Small intestine (tissue), 7 donors: ENCODE measurements around the gene REC114. TPM values are rescaled to one million over a fixed set of nuclear protein-coding genes. Genes with fewer than 3 reads are reported as not detected.
A peak's percentile ranks its signal among the peaks of the same experiment; 100 is the strongest.
"Not testable (repeated sequence)": the region's sequence is repeated elsewhere in the genome, so short reads cannot be mapped to it uniquely, and the experiment has no call there.

Source experiments
- DNase-seq, 2 donors: peaks; one replicate each; pipeline versions ENCODE4 v3.0.0 to v3.0.0-alpha.2; 2013
- FAIRE-seq: peaks from 2 replicates; lab custom pipeline; 2012; peaks lifted over from hg19 to GRCh38; lab: Jason Lieb, UNC
- H3K27ac ChIP-seq, 3 donors: one replicate each; pipeline ENCODE4 v1.5.1; 2013; ENCODE audit warnings: low read length in 2 of 3, mild to moderate bottlenecking in 2 of 3, control low read depth in 1 of 3, inconsistent platforms in 1 of 3, low read depth in 1 of 3, moderate library complexity in 1 of 3
- H3K27me3 ChIP-seq, 3 donors: one replicate each; pipeline ENCODE4 v1.6.1; 2013; ENCODE audit warnings: low read length in 3 of 3, inconsistent platforms in 1 of 3; ENCODE audit not compliant: control insufficient read depth in 3 of 3, insufficient read depth in 3 of 3
- H3K36me3 ChIP-seq, 3 donors: one replicate each; pipeline ENCODE4 v1.6.1; 2013; ENCODE audit warnings: low read length in 3 of 3, inconsistent platforms in 1 of 3, low read depth in 1 of 3, mild to moderate bottlenecking in 1 of 3, moderate library complexity in 1 of 3; ENCODE audit not compliant: control insufficient read depth in 3 of 3, insufficient read depth in 2 of 3
- H3K4me1 ChIP-seq, 3 donors: one replicate each; pipeline ENCODE4 v1.6.1; 2013; ENCODE audit warnings: low read length in 2 of 3, inconsistent platforms in 1 of 3, low read depth in 1 of 3, mild to moderate bottlenecking in 1 of 3, moderate library complexity in 1 of 3; ENCODE audit not compliant: control insufficient read depth in 3 of 3, insufficient read depth in 2 of 3
- H3K4me3 ChIP-seq, 3 donors: one replicate each; pipeline ENCODE4 v1.5.1; 2013; ENCODE audit warnings: low read length in 3 of 3, control low read depth in 1 of 3, inconsistent platforms in 1 of 3, low read depth in 1 of 3, mild to moderate bottlenecking in 1 of 3, moderate library complexity in 1 of 3
- H3K9me3 ChIP-seq, 2 donors: one replicate each; pipeline ENCODE4 v1.6.1; 2013; ENCODE audit warnings: low read depth in 1 of 2, low read length in 1 of 2; ENCODE audit not compliant: control insufficient read depth in 2 of 2, insufficient read depth in 1 of 2
- WGBS, 3 donors: extraction: QIAGEN DNeasy Blood & Tissue Kit; methylation state at CpG; one replicate each; pipeline ENCODE4 v1.1.7; 2013; 5-methylcytosine and 5-hydroxymethylcytosine counted together
- polyA plus RNA-seq, 4 donors: library from polyadenylated mRNA; stranded (reverse) in 3 of 4; unstranded in 1 of 4; fragments of 200-250 nt in 3 of 4; fragments of 120-200 nt in 1 of 4; gene quantifications; one replicate each; pipeline versions ENCODE4 v1.2.1 to v1.2.3, GENCODE V29; 2013
- donor health status: healthy with polysubstance abuse.
- donor health status: control.
- donor health status: control.
- donor health status: Bipolar disorder and iron deficiency.
- donor health status: healthy.

REC114 gene
- polyA plus RNA-seq, 4 donors, result 0.13 TPM; not detected in 3

- not testable (repeated sequence) for FAIRE-seq, H3K9me3 ChIP-seq
- WGBS, 3 donors, result 63 to 74% (median 70%) methylated on average over 8 of the region's 8 CpGs
Observed at GRCh38 chr15:73485885-73486284, 42.9 kb downstream of the REC114 start.

DNA sequence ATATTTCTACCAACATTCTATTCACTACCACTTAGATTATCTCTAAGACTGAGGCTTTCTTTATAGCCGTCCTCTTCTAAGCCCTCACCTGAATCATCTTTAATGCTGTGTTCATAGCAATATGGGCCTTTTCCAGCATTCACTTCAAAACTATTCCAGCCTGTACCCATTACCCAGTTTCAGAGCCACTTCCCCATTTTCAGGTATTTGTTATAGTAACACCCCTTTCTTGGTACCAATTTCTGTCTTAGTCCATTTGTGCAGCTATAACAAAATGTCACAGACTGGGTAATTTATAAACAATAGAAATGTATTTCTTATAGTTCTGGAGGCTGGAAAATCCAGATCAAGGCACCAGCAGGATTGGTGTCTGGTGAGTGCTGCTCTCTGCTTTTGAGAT is 45.7 kb downstream of the REC114 start:
- H3K9me3 ChIP-seq, result no peaks in the 10 kb centered on the region
- DNase-seq (no peak), FAIRE-seq (no peak)
- H3K4me1 ChIP-seq, result no peaks in the 10 kb centered on the region
- no peaks in the 10 kb centered on the region for H3K27me3 ChIP-seq
- no peak overlapping the region for H3K27ac ChIP-seq
- H3K4me3 ChIP-seq, result no peak overlapping the region
- no peaks in the 10 kb centered on the region for H3K36me3 ChIP-seq
- WGBS, 3 donors, result 78 to 89% (median 81%) methylated on average over 1 of the region's 1 CpG

More at GRCh38 chr15:73485885-73486284, 42.9 kb downstream of the REC114 start:
- not testable (repeated sequence) for H3K4me1 ChIP-seq, H3K27ac ChIP-seq, H3K4me3 ChIP-seq, H3K36me3 ChIP-seq, H3K27me3 ChIP-seq
- DNase-seq, result peak in 1 of 2 donors; percentile 19

- H3K4me3 ChIP-seq, result no peak overlapping the region
- no peaks in the 10 kb centered on the region for H3K36me3 ChIP-seq
- no peaks in the 10 kb centered on the region for H3K27me3 ChIP-seq
- 33 to 72% (median 60%) methylated on average over 2 of the region's 2 CpGs for WGBS, 3 donors
- no peaks in the 10 kb centered on the region for H3K4me1 ChIP-seq
- DNase-seq (no peak), FAIRE-seq (no peak)
- no peaks in the 10 kb centered on the region for H3K9me3 ChIP-seq
- H3K27ac ChIP-seq, result no peak overlapping the region
Observed at GRCh38 chr15:73493922-73494321, 51.0 kb downstream of the REC114 start.

- H3K9me3 ChIP-seq, result no peaks in the 10 kb centered on the region
- FAIRE-seq, result no peak
- H3K36me3 ChIP-seq, result no peaks in the 10 kb centered on the region
- H3K4me1 ChIP-seq, result no peaks in the 10 kb centered on the region
- H3K4me3 ChIP-seq, result no peak overlapping the region
- H3K27me3 ChIP-seq, result no peaks in the 10 kb centered on the region
- no peak overlapping the region for H3K27ac ChIP-seq
- WGBS, 3 donors, result 61 to 80% (median 70%) methylated on average over 3 of the region's 3 CpGs
- DNase-seq, result no peak
Observed at GRCh38 chr15:73495181-73495580, 52.2 kb downstream of the REC114 start.

DNA sequence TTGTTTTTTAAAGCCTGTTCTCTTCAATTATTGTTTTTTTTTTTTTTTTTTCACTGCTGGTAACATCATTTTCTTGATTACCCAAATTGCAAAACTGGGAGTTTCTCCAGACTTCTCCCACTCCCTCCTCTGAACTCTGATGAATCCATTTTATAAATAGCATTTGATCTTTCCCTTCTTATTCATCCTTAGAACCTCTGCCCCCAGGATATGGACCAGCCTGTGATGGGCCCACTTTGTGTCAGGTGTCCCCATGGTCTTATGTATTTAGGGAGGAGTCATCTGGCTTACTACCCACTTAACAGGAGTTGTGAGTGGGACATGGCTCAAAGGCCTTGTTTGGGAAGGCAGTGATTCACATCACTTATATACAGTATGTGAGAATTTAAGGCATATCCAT is 57.7 kb downstream of the REC114 start:
- DNase-seq, result no peak
- H3K9me3 ChIP-seq, result no peaks in the 10 kb centered on the region
- H3K27me3 ChIP-seq, result no peaks in the 10 kb centered on the region
- H3K4me3 ChIP-seq, result no peak overlapping the region
- no peaks in the 10 kb centered on the region for H3K36me3 ChIP-seq
- no peak overlapping the region for H3K27ac ChIP-seq
- no peak for FAIRE-seq
- no peaks in the 10 kb centered on the region for H3K4me1 ChIP-seq

GRCh38 chr15:73504885-73505284 is 61.9 kb downstream of the REC114 start:
- FAIRE-seq (no peak), DNase-seq (no peak)
- Histone ChIP-seq H3K4me3 (no peak overlapping the region), H3K27ac (no peak overlapping the region), H3K9me3 (no peaks in the 10 kb centered on the region), H3K4me1 (no peaks in the 10 kb centered on the region), H3K27me3 (no peaks in the 10 kb centered on the region), H3K36me3 (no peaks in the 10 kb centered on the region)

DNA sequence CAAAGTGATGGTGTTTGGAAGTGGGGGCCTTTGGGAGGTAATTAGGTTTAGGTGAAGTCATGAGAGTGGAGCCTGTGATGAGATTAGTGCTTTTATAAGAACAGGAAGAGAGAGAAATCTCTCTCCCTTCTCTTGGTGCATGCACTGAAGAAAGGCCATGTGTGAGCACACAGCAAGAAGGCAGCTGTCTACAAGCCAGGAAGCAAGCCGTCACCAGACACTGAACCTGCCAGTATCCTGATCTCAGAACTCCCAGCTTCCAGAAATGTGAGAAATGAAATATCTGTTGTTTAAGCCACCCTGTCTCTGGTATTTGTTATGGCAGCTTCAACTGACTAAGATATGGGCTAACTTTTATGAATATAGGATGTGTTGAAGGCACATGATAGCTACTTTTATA is 72.6 kb downstream of the REC114 start:
- no peak for FAIRE-seq
- 92 to 100% (median 92%) methylated on average over 1 of the region's 1 CpG for WGBS, 3 donors
- no peak overlapping the region for H3K27ac ChIP-seq
- no peak overlapping the region for H3K4me3 ChIP-seq
- H3K36me3 ChIP-seq, result no peaks in the 10 kb centered on the region
- H3K27me3 ChIP-seq, result no peaks in the 10 kb centered on the region
- peaks cover 0 to 3% of the 10 kb centered on the region in 2 donors for H3K9me3 ChIP-seq
- H3K4me1 ChIP-seq, result no peaks in the 10 kb centered on the region
- DNase-seq, result no peak

DNA sequence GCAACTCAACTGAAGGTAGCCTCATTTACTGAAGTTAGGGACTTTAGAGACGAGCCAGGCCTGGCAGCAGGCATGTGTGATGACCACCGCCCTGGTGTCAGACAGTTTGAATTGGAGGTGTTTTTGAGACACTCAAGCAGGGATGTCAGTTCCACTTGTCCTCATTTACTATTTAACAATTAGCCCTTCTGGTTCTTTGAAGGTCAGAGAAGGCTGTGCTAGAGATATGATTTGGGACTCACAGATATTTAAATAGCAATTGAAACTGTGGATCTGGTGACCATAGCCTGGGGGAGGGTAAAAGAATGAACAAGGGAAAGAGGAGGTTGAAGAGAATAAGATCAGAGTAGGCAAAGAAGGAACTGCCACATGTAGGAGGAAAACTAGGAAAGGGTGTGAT is 74.6 kb downstream of the REC114 start:
- Histone ChIP-seq H3K27me3 (no peaks in the 10 kb centered on the region), H3K9me3 (peaks cover 0 to 3% of the 10 kb centered on the region in 2 donors), H3K4me1 (no peaks in the 10 kb centered on the region), H3K4me3 (no peak overlapping the region), H3K27ac (no peak overlapping the region), H3K36me3 (no peaks in the 10 kb centered on the region)
- WGBS, 3 donors, result 85 to 92% (median 90%) methylated on average over 2 of the region's 2 CpGs
- FAIRE-seq (no peak), DNase-seq (no peak)

- 65 to 79% (median 79%) methylated on average over 3 of the region's 3 CpGs for WGBS, 3 donors
- H3K27me3 ChIP-seq, result no peaks in the 10 kb centered on the region
- FAIRE-seq, result no peak
Observed at GRCh38 chr15:73518180-73518862, 75.4 kb downstream of the REC114 start.

More at GRCh38 chr15:73518180-73518862, 75.4 kb downstream of the REC114 start:
- no peak overlapping the region for H3K27ac ChIP-seq
- no peak for DNase-seq
- peaks cover 0 to 3% of the 10 kb centered on the region in 2 donors for H3K9me3 ChIP-seq
- no peak overlapping the region for H3K4me3 ChIP-seq
- no peaks in the 10 kb centered on the region for H3K36me3 ChIP-seq
- H3K4me1 ChIP-seq, result no peaks in the 10 kb centered on the region
